Transverse colon (tissue), 4 donors: ENCODE data around the gene DYTN. TPM values are rescaled to one million over a fixed set of nuclear protein-coding genes. Genes with fewer than 3 reads are reported as not detected.

Experiments
- DNase-seq: peaks from one replicate; pipeline ENCODE4 v3.0.0-alpha.2; 2019
- H3K27ac ChIP-seq, 4 donors: fragments of 200-600 bp; sonication (generic); 2 replicates each; pipeline ENCODE4 v1.5.1; 2016 to 2018; ENCODE audit warnings: inconsistent platforms in 4 of 4
- H3K27me3 ChIP-seq: fragments of 200-600 bp; sonication (generic); 2 replicates; pipeline ENCODE4 v1.5.1; 2017; ENCODE audit warnings: inconsistent platforms
- H3K36me3 ChIP-seq, 4 donors: fragments of 200-600 bp; sonication (generic); 2 replicates each; pipeline ENCODE4 v1.5.1; 2017 to 2019; ENCODE audit warnings: inconsistent platforms in 4 of 4
- H3K4me1 ChIP-seq, 4 donors: fragments of 200-600 bp; sonication (generic); 2 replicates each; pipeline ENCODE4 v1.5.1; 2017 to 2020; ENCODE audit warnings: inconsistent platforms in 4 of 4
- H3K4me3 ChIP-seq, 4 donors: fragments of 200-600 bp; sonication (generic); 1 replicate in 1 of 4; 2 replicates in 3 of 4; pipeline versions ENCODE4 v1.5.1 to v1.6.1; 2017 to 2019; ENCODE audit warnings: inconsistent platforms in 4 of 4
- H3K9me3 ChIP-seq, 2 donors: fragments of 200-600 bp; sonication (generic); 2 replicates each; pipeline ENCODE4 v1.5.1; 2017 to 2019; ENCODE audit warnings: inconsistent platforms in 2 of 2
- EP300 ChIP-seq: sonication (generic); formaldehyde crosslinking; IDR thresholded peaks from one replicate; pipeline ENCODE4 v1.6.1; 2017; ENCODE audit warnings: antibody characterized with exemption, low read depth
- POLR2A ChIP-seq: fragments of 450-650 bp; IDR thresholded peaks from one replicate; pipeline ENCODE4 v1.6.1; 2016; ENCODE audit warnings: antibody characterized with exemption, mild to moderate bottlenecking, moderate library complexity
- POLR2AphosphoS5 ChIP-seq, 3 donors: sonication (generic); formaldehyde crosslinking; IDR thresholded peaks; one replicate each; pipeline ENCODE4 v1.6.1; 2016; ENCODE audit warnings: antibody characterized with exemption in 3 of 3
- WGBS, 2 donors: methylation state at CpG; one replicate each; pipeline ENCODE4 v1.1.5; 2018; ENCODE audit warnings: low coverage in 1 of 2; 5-methylcytosine and 5-hydroxymethylcytosine counted together
- in situ Hi-C, 4 donors: fragments of 200-750 bp; cut with MboI; loops; one replicate each; pipeline versions ENCODE4 v1.15.0 to v1.15.1; 2017; ENCODE audit warnings: low sequenced_read_pairs in 3 of 4, low pct_ligation_motif_present in 1 of 4, low pct_unique_long_range_greater_than_20kb in 1 of 4
- intact Hi-C: fragments of 100-400 bp; cut with DNase I; formaldehyde crosslinking; loops from one replicate; pipeline ENCODE4 v1.15.1; 2023; ENCODE audit warnings: low total_unique reads
- total RNA-seq, 4 donors: library from RNA; depleted of rRNA; stranded (reverse); fragments of >200 nt; gene quantifications; one replicate each; pipeline ENCODE4 v1.1.0, GENCODE V29; 2016
- TF ChIP-seq, protein P1 (sequence below), 5 experiments: fragments of 200-600 bp in 3 of 5; fragments of 450-650 bp in 2 of 5; sonication (generic) in 3 of 5; IDR thresholded peaks; 1 replicate in 2 of 5; 2 replicates in 3 of 5; pipeline ENCODE4 v1.5.1; 2016 to 2017; ENCODE audit warnings: antibody characterized with exemption in 5 of 5, inconsistent platforms in 3 of 5, mild to moderate bottlenecking in 2 of 5, moderate library complexity in 1 of 5

Gene DYTN
- total RNA-seq, 4 donors from 2014 or later = not detected

DNA sequence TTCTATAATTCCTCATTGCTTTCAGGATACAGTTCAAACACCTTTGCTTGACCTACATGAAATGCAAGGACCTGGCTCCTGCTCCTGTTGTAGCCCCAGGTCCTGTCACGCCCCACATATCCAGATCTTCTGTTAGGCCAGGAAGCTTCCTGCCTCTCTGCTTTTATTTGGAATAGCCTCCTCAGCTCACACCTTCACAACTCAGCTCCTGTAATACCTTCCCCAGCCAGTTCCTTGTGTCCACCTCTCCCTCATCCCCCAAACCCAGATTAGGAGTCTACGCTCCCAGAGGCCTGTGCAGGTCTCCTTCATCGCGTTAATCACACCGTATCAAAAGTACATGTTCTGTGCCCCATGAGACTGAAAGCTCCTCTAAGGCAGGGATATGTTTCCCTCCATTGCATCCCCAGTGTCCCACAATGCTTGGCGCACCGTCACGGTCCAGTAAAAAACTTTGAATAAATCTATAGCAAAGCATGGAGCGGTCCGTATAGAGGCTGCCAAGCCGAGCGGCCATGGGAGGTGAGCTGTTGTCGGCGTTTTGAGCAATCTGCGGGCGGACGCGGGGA, 46.6 kb upstream of the DYTN start:
- Histone ChIP-seq H3K27me3 (no peaks in the 10 kb centered on the region), H3K4me1 (peaks cover 0 to 39% (median 15%) of the 10 kb centered on the region in 4 donors), H3K4me3 (peak overlapping the region; percentile 54 to 90 (median 78)), H3K36me3 (no peaks in the 10 kb centered on the region), H3K9me3 (no peaks in the 10 kb centered on the region), H3K27ac (peak overlapping the region; percentile 81 to 91 (median 86))
- intact Hi-C loops (no loop called here), in situ Hi-C loops (loop anchor here in 1 of 4 donors (25.0 kb wide), 1 partner anchor 1498 kb away; the partner anchor contains the start of genes IDH1 and PIKFYVE)
- no peak for DNase-seq
- 13 to 24% methylated on average over 5 to 18 of the region's 18 CpGs for WGBS, 2 donors
- TF ChIP-seq EP300 = no peak
- TF ChIP-seq POLR2A = no peak
- TF ChIP-seq, protein P1, sequence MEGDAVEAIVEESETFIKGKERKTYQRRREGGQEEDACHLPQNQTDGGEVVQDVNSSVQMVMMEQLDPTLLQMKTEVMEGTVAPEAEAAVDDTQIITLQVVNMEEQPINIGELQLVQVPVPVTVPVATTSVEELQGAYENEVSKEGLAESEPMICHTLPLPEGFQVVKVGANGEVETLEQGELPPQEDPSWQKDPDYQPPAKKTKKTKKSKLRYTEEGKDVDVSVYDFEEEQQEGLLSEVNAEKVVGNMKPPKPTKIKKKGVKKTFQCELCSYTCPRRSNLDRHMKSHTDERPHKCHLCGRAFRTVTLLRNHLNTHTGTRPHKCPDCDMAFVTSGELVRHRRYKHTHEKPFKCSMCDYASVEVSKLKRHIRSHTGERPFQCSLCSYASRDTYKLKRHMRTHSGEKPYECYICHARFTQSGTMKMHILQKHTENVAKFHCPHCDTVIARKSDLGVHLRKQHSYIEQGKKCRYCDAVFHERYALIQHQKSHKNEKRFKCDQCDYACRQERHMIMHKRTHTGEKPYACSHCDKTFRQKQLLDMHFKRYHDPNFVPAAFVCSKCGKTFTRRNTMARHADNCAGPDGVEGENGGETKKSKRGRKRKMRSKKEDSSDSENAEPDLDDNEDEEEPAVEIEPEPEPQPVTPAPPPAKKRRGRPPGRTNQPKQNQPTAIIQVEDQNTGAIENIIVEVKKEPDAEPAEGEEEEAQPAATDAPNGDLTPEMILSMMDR (IDR thresholded peaks at IDR 0.05) = no peak

DNA sequence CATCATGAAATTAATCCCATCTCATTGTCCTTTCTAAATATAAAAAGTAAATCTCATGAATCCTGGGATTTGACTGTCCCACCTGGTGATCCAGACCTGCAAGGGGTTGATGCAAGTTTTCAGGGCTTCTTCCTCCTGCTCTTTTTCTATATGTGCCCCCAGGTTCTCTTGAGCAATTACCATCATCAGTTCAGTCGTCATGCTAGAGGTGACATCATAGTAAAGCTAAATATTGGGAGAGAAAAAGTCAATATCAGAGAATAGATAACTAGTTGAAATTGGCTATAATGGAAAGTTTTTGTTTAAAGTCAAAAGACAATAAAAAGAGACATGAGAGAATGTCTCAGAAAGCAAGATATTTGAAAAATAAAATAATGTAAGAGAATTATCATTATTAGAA, 38.6 kb upstream of the DYTN start:
- intact Hi-C loops (no loop called here), in situ Hi-C loops (loop anchor here in 1 of 4 donors (25.0 kb wide), 1 partner anchor 1505 kb away; the partner anchor contains the start of genes IDH1 and PIKFYVE)
- no peak overlapping the region for H3K27ac ChIP-seq
- no peak for DNase-seq
- H3K27me3 ChIP-seq = no peaks in the 10 kb centered on the region
- no peaks in the 10 kb centered on the region for H3K9me3 ChIP-seq
- H3K4me3 ChIP-seq = no peak overlapping the region
- H3K36me3 ChIP-seq = no peaks in the 10 kb centered on the region
- 33 to 50% methylated on average over 1 of the region's 1 CpG for WGBS, 2 donors
- no peaks in the 10 kb centered on the region for H3K4me1 ChIP-seq
- TF ChIP-seq, protein P1 (IDR thresholded peaks at IDR 0.05) = no peak
- TF ChIP-seq EP300 (no peak), POLR2AphosphoS5 (IDR thresholded peaks at IDR 0.05) (no peak), POLR2A (no peak)

DNA sequence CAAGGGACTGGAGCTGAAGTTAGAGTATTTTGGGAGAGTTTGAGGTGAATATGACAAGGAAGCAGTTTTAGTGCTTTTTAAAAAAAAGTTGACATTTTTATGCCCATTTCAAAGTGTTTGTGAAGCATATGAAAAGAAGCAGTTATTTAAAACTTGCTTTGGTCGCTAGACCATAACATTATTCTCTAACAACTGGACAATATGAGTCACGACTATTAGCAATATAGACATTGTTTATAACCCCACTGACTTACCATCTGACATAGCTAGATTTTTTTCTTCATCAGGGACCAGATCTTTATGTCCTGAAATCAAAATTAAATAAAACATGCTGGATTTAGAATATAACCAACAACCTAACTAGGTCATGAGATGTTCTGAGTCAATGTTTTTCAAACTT, 22.6 kb upstream of the DYTN start:
- Histone ChIP-seq H3K36me3 (no peaks in the 10 kb centered on the region), H3K4me1 (no peaks in the 10 kb centered on the region), H3K4me3 (no peak overlapping the region), H3K27me3 (no peaks in the 10 kb centered on the region), H3K27ac (no peak overlapping the region), H3K9me3 (no peaks in the 10 kb centered on the region)
- TF ChIP-seq POLR2AphosphoS5 (IDR thresholded peaks at IDR 0.05) (no peak), POLR2A (no peak), EP300 (no peak)
- TF ChIP-seq, protein P1 (IDR thresholded peaks at IDR 0.05) = no peak
- DNase-seq = no peak
- intact Hi-C loops (no loop called here), in situ Hi-C loops (no loop called here)
- WGBS, 2 donors = 30 to 43% methylated on average over 2 of the region's 2 CpGs

DNA sequence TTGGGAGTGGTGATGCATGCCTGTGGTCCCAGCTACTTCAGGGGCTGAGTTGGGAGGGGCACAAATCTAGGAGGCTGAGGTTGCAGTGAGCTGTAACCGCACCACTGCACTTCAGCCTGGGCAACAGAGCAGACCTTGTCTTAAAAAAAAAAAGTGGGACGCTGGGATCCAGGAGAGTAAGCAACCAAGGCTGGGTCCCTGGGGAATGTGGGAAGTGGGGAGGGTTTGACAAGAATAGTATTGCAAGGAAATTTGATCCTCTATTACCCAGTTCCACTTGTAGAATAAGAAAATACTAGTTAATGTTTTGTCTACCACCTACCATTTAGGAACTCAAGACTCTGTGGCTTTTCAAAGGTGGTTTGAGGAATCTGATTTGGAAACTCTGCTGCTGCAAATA, 21.1 kb upstream of the DYTN start:
- Histone ChIP-seq H3K4me1 (no peaks in the 10 kb centered on the region), H3K36me3 (no peaks in the 10 kb centered on the region), H3K27me3 (no peaks in the 10 kb centered on the region), H3K27ac (no peak overlapping the region), H3K4me3 (no peak overlapping the region), H3K9me3 (no peaks in the 10 kb centered on the region)
- intact Hi-C loops = no loop called here
- WGBS, 2 donors = 69 to 79% methylated on average over 2 of the region's 2 CpGs
- TF ChIP-seq POLR2AphosphoS5 (IDR thresholded peaks at IDR 0.05) (no peak), EP300 (no peak), POLR2A (no peak)
- TF ChIP-seq, protein P1 (IDR thresholded peaks at IDR 0.05) = no peak
- no peak for DNase-seq
- in situ Hi-C loops = no loop called here
